ENCODE measurements around the gene GHR.
"Not testable (repeated sequence)": the region's sequence is repeated elsewhere in the genome, so short reads cannot be mapped to it uniquely, and the experiment has no call there.

GHR gene

GRCh38 chr5:42718591-42718990, 295.4 kb downstream of the GHR start:
- TF ChIP-seq CTCF (IDR thresholded peaks at IDR 0.05; ENCODE audit: extremely low read depth, insufficient read depth, missing control alignments): no peak
- no peak for DNase-seq (ENCODE audit: low spot score)
- in situ Hi-C loops (cut with MboI; ENCODE audit: low pct_unique_long_range_greater_than_20kb, low sequenced_read_pairs, unreplicated experiment): no loop called here

GRCh38 chr5:42719034-42719433, 295.8 kb downstream of the GHR start:
- DNase-seq (ENCODE audit: low spot score): no peak
- in situ Hi-C loops (cut with MboI; ENCODE audit: low pct_unique_long_range_greater_than_20kb, low sequenced_read_pairs, unreplicated experiment): no loop called here
- TF ChIP-seq CTCF (IDR thresholded peaks at IDR 0.05; ENCODE audit: extremely low read depth, insufficient read depth, missing control alignments): no peak

GRCh38 chr5:42720251-42720650, 297.0 kb downstream of the GHR start:
- no peak for TF ChIP-seq CTCF (IDR thresholded peaks at IDR 0.05; ENCODE audit: extremely low read depth, insufficient read depth, missing control alignments)
- DNase-seq (ENCODE audit: low spot score): no peak
- in situ Hi-C loops (cut with MboI; ENCODE audit: low pct_unique_long_range_greater_than_20kb, low sequenced_read_pairs, unreplicated experiment): no loop called here

GRCh38 chr5:42721484-42721883, 298.2 kb downstream of the GHR start:
- no peak for DNase-seq (ENCODE audit: low spot score)
- in situ Hi-C loops (cut with MboI; ENCODE audit: low pct_unique_long_range_greater_than_20kb, low sequenced_read_pairs, unreplicated experiment): no loop called here
- no peak for TF ChIP-seq CTCF (IDR thresholded peaks at IDR 0.05; ENCODE audit: extremely low read depth, insufficient read depth, missing control alignments)

GRCh38 chr5:42734531-42735058, 311.4 kb downstream of the GHR start:
- in situ Hi-C loops (cut with MboI; ENCODE audit: low pct_unique_long_range_greater_than_20kb, low sequenced_read_pairs, unreplicated experiment); DNase-seq (ENCODE audit: low spot score): not testable (repeated sequence)

GRCh38 chr5:42740920-42741319, 317.7 kb downstream of the GHR start:
- DNase-seq (ENCODE audit: low spot score): no peak
- no peak for TF ChIP-seq CTCF (IDR thresholded peaks at IDR 0.05; ENCODE audit: extremely low read depth, insufficient read depth, missing control alignments)
- in situ Hi-C loops (cut with MboI; ENCODE audit: low pct_unique_long_range_greater_than_20kb, low sequenced_read_pairs, unreplicated experiment): no loop called here

GRCh38 chr5:42745426-42745825, 322.2 kb downstream of the GHR start:
- in situ Hi-C loops (cut with MboI; ENCODE audit: low pct_unique_long_range_greater_than_20kb, low sequenced_read_pairs, unreplicated experiment): no loop called here
- DNase-seq (ENCODE audit: low spot score): no peak
- peak; percentile 49 for TF ChIP-seq CTCF (IDR thresholded peaks at IDR 0.05; ENCODE audit: extremely low read depth, insufficient read depth, missing control alignments)

Measured in GM13977 (cell line).